ENCODE data around the gene RNF5.

Gene RNF5

DNA sequence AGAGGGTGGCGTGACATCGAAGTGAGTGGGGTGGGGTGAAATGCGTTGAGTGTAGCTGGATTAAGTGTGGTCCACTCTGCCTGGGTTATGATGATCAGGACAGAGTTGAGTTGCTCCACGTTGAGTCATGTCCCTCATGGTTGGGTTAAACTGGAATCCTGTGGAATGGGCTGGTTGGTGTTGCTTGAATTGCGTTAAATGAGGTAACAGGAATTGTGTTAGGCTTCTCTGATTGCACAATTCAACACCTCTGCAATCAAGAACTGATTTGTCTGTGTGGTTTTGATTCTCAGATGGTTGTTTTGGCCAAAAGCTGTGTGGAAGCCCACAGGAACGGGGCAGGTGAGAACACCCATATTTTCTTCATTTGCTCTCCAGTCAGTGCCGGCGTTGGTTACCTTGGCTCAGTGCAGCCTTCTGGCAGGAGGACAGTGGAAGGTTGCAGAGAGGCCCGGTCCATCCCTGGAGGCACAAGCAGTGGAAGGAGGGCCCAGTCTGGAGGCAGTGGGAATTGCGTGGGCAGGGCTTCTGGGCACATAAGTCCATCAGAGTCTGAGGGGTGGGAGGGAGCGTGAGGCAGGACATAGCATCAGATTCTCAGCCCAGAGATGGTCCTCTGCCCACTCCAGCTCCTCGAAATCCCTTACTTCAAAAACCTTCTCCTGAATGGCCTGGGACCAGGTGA is 34.0 kb downstream of the RNF5 start:
- Histone ChIP-seq H4K20me1 (ENCODE audit: insufficient read depth) (no peaks in the 10 kb centered on the region), H2AFZ (ENCODE audit: low read depth) (no peak overlapping the region), H3K9ac (no peak overlapping the region), H3K27me3 (ENCODE audit: insufficient read depth, low read depth) (no peaks in the 10 kb centered on the region), H3K4me3 (IDR thresholded peaks at IDR 0.05; ENCODE audit: insufficient read depth, low read depth, low read length) (no peak overlapping the region), H3K36me3 (ENCODE audit: insufficient read depth) (no peaks in the 10 kb centered on the region), H3K27ac (no peak overlapping the region), H3K4me1 (ENCODE audit: low read depth, poor library complexity, severe bottlenecking) (no peaks in the 10 kb centered on the region), H3K4me2 (no peak overlapping the region), H3K79me2 (ENCODE audit: insufficient read depth, low read depth) (no peaks in the 10 kb centered on the region)
- TF ChIP-seq, protein P1, sequence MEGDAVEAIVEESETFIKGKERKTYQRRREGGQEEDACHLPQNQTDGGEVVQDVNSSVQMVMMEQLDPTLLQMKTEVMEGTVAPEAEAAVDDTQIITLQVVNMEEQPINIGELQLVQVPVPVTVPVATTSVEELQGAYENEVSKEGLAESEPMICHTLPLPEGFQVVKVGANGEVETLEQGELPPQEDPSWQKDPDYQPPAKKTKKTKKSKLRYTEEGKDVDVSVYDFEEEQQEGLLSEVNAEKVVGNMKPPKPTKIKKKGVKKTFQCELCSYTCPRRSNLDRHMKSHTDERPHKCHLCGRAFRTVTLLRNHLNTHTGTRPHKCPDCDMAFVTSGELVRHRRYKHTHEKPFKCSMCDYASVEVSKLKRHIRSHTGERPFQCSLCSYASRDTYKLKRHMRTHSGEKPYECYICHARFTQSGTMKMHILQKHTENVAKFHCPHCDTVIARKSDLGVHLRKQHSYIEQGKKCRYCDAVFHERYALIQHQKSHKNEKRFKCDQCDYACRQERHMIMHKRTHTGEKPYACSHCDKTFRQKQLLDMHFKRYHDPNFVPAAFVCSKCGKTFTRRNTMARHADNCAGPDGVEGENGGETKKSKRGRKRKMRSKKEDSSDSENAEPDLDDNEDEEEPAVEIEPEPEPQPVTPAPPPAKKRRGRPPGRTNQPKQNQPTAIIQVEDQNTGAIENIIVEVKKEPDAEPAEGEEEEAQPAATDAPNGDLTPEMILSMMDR (conservative IDR thresholded peaks at IDR 0.05; ENCODE audit: low read depth, low read length), result no peak

DNA sequence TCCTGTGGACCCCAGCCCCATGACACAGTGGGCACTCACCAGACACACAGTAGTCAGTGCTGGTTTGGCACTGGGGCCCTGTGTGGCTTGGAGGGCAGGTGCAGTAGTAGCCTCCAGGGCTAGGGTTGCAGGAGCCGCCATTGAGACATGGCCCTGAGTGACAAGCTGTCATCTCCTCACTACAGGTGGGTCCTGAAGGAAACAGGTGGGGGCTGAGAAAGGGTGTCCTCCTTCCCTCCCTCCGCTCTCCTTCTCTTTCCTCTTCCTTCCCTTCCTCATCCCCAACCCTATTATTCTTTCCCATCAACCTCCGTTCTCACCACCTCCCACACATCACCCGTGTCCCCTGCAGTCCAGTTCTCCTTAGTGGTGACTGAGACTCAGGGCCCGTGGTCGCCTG is 35.4 kb downstream of the RNF5 start:
- Histone ChIP-seq H3K4me2 (no peak overlapping the region), H3K4me3 (IDR thresholded peaks at IDR 0.05; ENCODE audit: insufficient read depth, low read depth, low read length) (no peak overlapping the region), H2AFZ (ENCODE audit: low read depth) (no peak overlapping the region), H3K27me3 (ENCODE audit: insufficient read depth, low read depth) (no peaks in the 10 kb centered on the region; the same call in 1 of the 2 replicates), H4K20me1 (ENCODE audit: insufficient read depth) (no peaks in the 10 kb centered on the region), H3K9ac (no peak overlapping the region), H3K36me3 (ENCODE audit: insufficient read depth) (no peaks in the 10 kb centered on the region), H3K27ac (no peak overlapping the region), H3K79me2 (ENCODE audit: insufficient read depth, low read depth) (no peaks in the 10 kb centered on the region), H3K4me1 (ENCODE audit: low read depth, poor library complexity, severe bottlenecking) (no peaks in the 10 kb centered on the region)
- TF ChIP-seq, protein P1 (conservative IDR thresholded peaks at IDR 0.05; ENCODE audit: low read depth, low read length), result no peak

DNA sequence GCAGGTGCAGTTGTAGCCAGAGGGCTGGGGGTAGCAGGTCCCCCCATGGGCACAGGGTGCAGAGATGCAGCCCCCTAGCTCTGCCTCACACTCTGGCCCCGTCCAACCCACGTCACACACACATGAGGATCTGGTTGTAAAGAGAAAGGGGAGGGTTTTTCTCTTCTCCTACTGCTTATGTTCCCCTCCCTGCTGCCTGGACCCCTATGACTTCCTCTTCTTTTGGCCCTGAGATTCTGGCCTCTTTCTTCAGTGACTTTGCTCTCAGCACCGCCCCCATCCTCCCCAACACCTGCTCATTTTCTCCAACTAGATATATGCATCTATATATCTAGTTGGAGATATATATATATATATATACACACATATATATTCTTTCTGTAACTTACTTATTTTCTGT is 35.9 kb downstream of the RNF5 start:
- Histone ChIP-seq H2AFZ (ENCODE audit: low read depth) (no peak overlapping the region), H3K27me3 (ENCODE audit: insufficient read depth, low read depth) (no peaks in the 10 kb centered on the region; the same call in 1 of the 2 replicates), H4K20me1 (ENCODE audit: insufficient read depth) (no peaks in the 10 kb centered on the region), H3K4me1 (ENCODE audit: low read depth, poor library complexity, severe bottlenecking) (no peaks in the 10 kb centered on the region), H3K27ac (no peak overlapping the region), H3K9ac (no peak overlapping the region), H3K79me2 (ENCODE audit: insufficient read depth, low read depth) (no peaks in the 10 kb centered on the region), H3K4me2 (no peak overlapping the region), H3K36me3 (ENCODE audit: insufficient read depth) (no peaks in the 10 kb centered on the region), H3K4me3 (IDR thresholded peaks at IDR 0.05; ENCODE audit: insufficient read depth, low read depth, low read length) (no peak overlapping the region)
- TF ChIP-seq, protein P1 (conservative IDR thresholded peaks at IDR 0.05; ENCODE audit: low read depth, low read length), result no peak

DNA sequence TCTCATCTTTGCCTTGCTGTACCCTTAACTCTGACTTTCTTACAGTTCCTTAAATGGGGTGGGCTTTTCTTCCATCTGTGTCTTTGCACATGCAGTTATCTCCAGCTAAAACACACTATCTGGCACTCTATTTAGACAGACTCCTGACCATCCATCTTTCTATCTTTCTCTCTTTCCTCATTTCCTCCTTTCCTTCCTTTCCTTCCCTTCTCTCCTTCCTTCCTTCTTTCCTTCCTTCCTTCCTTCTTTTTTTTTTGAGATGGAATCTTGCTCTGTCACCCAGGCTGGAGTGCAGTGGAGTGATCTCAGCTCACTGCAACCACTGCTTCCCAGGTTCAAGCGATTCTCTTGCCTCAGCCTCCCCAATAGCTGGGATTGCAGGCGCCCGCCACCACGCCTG is 37.4 kb downstream of the RNF5 start:
- Histone ChIP-seq H3K9ac (no peak overlapping the region), H3K27ac (no peak overlapping the region), H3K79me2 (ENCODE audit: insufficient read depth, low read depth) (no peaks in the 10 kb centered on the region), H3K4me1 (ENCODE audit: low read depth, poor library complexity, severe bottlenecking) (no peaks in the 10 kb centered on the region), H3K4me2 (no peak overlapping the region), H4K20me1 (ENCODE audit: insufficient read depth) (no peaks in the 10 kb centered on the region), H3K27me3 (ENCODE audit: insufficient read depth, low read depth) (no peaks in the 10 kb centered on the region; the same call in 1 of the 2 replicates), H3K36me3 (ENCODE audit: insufficient read depth) (no peaks in the 10 kb centered on the region), H3K4me3 (IDR thresholded peaks at IDR 0.05; ENCODE audit: insufficient read depth, low read depth, low read length) (no peak overlapping the region), H2AFZ (ENCODE audit: low read depth) (no peak overlapping the region)
- TF ChIP-seq, protein P1 (conservative IDR thresholded peaks at IDR 0.05; ENCODE audit: low read depth, low read length), result no peak
